Tibial nerve (tissue), 4 donors: ENCODE data around the gene C5orf34.

Experiments
- EP300 ChIP-seq, 2 donors: sonication (generic); formaldehyde crosslinking; IDR thresholded peaks; one replicate each; pipeline ENCODE4 v1.6.1; 2017; ENCODE audit warnings: antibody characterized with exemption in 2 of 2, mild to moderate bottlenecking in 1 of 2
- POLR2A ChIP-seq, 2 donors: fragments of 450-650 bp; IDR thresholded peaks; one replicate each; pipeline ENCODE4 v1.6.1; 2017; ENCODE audit warnings: antibody characterized with exemption in 2 of 2, mild to moderate bottlenecking in 2 of 2, moderate library complexity in 2 of 2
- TF ChIP-seq, protein P1 (sequence below), 5 experiments: fragments of 200-600 bp in 3 of 5; fragments of 450-650 bp in 2 of 5; sonication (generic) in 3 of 5; IDR thresholded peaks; one replicate each; pipeline ENCODE4 v1.5.1; 2016 to 2019; ENCODE audit warnings: antibody characterized with exemption in 5 of 5, mild to moderate bottlenecking in 3 of 5, moderate library complexity in 2 of 5

DNA sequence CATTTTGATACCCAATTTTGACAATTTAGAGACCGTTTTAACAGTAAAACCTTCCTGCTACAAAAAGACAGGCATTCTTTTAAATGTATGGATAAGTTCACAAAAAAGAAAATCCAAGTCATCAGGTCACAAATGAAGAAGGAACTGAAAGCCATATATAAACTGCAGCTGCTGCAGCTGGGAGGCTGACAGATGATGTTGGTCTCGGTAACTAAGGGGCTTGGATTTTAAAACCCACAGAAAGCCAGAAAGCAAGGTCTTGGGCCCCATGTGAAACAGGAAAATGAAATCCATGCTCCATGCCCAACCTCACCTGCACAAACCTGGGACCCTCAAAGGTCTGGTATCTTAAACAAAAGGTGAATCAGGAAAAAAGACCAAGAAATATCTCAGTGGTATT, 15.7 kb upstream of the C5orf34 start:
- TF ChIP-seq EP300 (IDR thresholded peaks at IDR 0.05) (no peak), POLR2A (IDR thresholded peaks at IDR 0.05) (no peak)
- TF ChIP-seq, protein P1, sequence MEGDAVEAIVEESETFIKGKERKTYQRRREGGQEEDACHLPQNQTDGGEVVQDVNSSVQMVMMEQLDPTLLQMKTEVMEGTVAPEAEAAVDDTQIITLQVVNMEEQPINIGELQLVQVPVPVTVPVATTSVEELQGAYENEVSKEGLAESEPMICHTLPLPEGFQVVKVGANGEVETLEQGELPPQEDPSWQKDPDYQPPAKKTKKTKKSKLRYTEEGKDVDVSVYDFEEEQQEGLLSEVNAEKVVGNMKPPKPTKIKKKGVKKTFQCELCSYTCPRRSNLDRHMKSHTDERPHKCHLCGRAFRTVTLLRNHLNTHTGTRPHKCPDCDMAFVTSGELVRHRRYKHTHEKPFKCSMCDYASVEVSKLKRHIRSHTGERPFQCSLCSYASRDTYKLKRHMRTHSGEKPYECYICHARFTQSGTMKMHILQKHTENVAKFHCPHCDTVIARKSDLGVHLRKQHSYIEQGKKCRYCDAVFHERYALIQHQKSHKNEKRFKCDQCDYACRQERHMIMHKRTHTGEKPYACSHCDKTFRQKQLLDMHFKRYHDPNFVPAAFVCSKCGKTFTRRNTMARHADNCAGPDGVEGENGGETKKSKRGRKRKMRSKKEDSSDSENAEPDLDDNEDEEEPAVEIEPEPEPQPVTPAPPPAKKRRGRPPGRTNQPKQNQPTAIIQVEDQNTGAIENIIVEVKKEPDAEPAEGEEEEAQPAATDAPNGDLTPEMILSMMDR (IDR thresholded peaks at IDR 0.05): no peak
